ENCODE measurements around the gene OSTM1. TPM values are rescaled to one million over a fixed set of nuclear protein-coding genes. Genes with fewer than 3 reads are reported as not detected.

OSTM1 gene
- polyA plus RNA-seq, 1 experiment = 35.2 TPM

GRCh38 chr6:107991772-107992550, 82.6 kb downstream of the OSTM1 start:
- no peaks in the 10 kb centered on the region for H3K9me3 ChIP-seq (ENCODE audit: control insufficient read depth, insufficient read depth, low read length)
- ChIA-PET POLR2A (no interaction called here), CTCF (interaction anchor here (0.9 to 4.9 kb wide), 3 partner anchors 11 to 58 kb away, joined by 5 to 64 read pairs (median 5); no protein-coding TSS in a partner anchor)
- H3K27ac ChIP-seq (ENCODE audit: low read depth, low read length) = no peak overlapping the region
- no peak for TF ChIP-seq CTCF (IDR thresholded peaks at IDR 0.05; ENCODE audit: low read depth, low read length)
- H3K4me3 ChIP-seq (ENCODE audit: low read depth, low read length) = no peak overlapping the region
- H3K27me3 ChIP-seq (ENCODE audit: control insufficient read depth, insufficient read depth, low read length) = peaks cover 2% of the 10 kb centered on the region
- DNase-seq (ENCODE audit: low read depth, low spot score) = no peak

Small RNA genes within 50 kb of the gene (small RNA-seq; reads per million reads assigned to genes)
- gene RF00019 (ENCODE audit: insufficient read length, low read depth) = not detected

Other genes with a start within 250 kb of the OSTM1 start
- 58.6 and 90.9 TPM in 2 replicates for gene SEC63, start 116.5 kb downstream of the OSTM1 start, polyA plus RNA-seq (2011; rRNA removed)
- gene NR2E1, start 91.3 kb upstream of the OSTM1 start, polyA plus RNA-seq (2011; rRNA removed) = not detected in 2 replicates
- 291 and 406 TPM in 2 replicates for gene SNX3, start 186.3 kb upstream of the OSTM1 start, polyA plus RNA-seq (2011; rRNA removed)
- gene AFG1L, start 220.3 kb upstream of the OSTM1 start, polyA plus RNA-seq (2011; rRNA removed) = 1.9 and 2.3 TPM in 2 replicates